Cerebellar nuclear complex (tissue), 1 donor: ENCODE results near the gene TFDP1.

Experiments
- DNase-seq, 2 experiments: peaks; one replicate each; lab custom pipeline; 2025; lab: John Stamatoyannopoulos, UW

TFDP1 gene

DNA sequence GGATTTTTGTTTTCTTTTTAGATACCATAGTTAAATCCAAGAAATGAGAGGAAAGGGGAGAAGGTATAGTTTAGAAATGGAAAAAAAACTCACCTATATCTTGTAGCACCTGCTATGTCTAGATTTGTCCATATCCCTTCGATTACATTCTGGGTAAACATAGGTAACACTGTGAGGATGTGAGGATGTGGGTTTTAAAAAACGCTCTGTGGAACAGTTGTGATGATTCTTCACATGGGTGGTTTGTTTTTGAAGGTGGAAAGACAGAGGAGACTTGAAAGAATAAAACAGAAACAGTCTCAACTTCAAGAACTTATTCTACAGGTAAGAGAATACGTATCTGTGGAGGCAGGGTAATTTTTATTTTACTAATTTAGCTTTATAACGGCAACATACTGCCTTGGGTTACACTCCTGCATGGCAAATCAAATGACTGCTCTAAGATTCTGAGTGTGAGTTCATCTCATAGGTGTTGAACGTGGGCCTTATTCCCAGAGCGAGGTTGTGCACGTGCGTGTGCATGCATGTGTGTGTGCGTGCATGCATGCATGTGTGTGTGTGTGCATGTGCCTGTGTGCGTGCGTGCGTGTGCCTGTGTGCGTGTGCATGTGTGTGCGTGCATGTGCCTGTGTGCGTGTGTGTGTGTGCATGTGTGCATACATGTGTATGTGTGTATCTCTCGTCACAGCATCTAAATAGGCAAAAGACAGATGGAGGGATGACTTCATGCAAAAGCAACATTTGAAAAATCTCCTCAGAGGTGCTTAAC lies 49.9 kb downstream of the TFDP1 start:
- DNase-seq: no peak

- DNase-seq: no peak
Measured at GRCh38 chr13:113635048-113635420, 50.5 kb downstream of the TFDP1 start.

DNA sequence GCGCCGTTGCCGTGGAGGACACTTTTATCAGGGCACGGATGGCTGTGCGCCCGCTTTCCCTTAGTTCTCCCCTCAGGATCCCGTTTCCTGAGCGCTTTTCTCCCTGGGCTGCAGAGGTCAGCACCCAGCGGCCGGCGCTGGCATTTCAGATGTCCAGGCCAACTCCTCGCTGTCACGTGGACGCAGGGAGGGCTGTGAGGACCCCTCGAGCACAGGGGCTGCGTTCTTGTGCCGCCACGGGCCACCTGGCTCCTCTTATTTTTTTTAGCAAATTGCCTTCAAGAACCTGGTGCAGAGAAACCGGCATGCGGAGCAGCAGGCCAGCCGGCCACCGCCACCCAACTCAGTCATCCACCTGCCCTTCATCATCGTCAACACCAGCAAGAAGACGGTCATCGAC lies 51.2 kb downstream of the TFDP1 start:
- DNase-seq: no peak

DNA sequence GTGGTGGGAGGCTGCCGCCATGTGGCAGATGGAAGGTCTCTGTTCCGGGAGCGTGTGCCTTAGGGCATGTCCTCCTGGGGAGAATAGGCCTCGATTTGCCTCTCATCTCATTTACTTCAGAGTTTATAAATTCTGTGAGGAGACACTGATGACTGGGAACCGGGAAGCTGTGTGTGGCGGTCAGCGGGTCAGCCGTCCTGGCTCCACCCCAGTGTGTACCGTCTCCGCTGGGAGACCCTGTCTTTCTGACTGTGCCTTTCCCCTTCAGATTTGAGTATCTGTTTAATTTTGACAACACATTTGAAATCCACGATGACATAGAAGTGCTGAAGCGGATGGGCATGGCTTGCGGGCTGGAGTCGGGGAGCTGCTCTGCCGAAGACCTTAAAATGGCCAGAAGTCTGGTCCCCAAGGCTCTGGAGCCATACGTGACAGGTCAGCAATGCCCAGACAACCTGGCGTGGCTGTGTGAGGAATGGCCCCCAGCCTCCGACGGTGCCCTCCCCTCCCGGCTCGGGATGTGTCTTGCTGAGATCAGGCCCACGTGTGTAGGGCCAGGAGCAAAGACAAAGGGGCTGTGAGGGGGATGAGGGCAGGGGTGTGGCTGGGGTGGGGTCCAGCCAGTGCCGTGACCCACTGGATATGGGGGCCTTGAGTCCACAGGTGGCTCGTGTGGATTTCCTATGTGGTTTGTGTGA lies 51.9 kb downstream of the TFDP1 start:
- no peak for DNase-seq

GRCh38 chr13:113637262-113638160 lies 53.0 kb downstream of the TFDP1 start:
- no peak for DNase-seq

DNA sequence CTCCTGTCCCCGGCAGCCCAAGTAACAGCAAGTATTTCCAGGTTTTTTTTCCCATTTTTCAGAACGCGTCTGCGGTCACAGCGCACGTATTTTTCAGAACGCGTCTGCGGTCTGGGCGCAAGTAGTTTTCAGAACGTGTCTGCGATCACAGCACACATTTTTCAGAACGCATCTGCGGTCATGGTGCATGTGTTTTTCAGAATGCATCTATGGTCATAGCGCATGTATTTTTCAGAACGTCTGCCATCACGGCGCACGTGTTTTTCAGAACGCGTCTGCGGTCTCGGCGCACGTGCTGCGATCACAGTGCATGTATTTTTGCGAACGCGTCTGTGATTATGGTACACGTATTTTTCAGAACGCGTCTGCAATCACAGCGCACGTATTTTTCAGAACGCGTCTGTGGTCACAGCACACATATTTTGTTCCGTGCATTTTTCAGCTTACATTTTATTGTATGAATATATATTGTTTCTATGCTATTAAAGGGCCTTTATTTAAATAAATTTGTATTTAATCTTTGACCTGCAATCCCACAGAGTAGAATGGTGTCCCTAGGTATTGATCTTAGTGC lies 53.7 kb downstream of the TFDP1 start:
- DNase-seq: no peak

DNA sequence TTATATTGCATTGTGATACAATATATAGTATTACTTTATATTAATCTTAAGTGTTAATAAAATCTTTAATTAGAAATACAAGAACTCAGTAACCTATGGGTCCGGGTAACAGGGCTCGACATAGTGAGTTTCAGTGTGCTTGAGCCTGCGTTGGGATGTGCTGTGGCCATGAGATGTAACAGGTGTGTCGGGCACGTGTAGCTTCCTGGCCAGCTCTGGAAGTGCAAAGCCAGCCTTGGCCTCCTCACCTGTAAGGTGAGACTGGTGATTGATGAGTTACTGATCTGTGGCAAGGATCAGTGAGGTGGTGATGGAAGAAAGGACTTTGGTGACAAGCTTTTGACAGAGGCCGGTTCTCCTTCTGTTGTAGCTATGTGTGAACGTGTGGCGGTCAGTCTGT lies 54.3 kb downstream of the TFDP1 start:
- no peak for DNase-seq

GRCh38 chr13:113639616-113640262 lies 55.2 kb downstream of the TFDP1 start:
- no peak for DNase-seq

DNA sequence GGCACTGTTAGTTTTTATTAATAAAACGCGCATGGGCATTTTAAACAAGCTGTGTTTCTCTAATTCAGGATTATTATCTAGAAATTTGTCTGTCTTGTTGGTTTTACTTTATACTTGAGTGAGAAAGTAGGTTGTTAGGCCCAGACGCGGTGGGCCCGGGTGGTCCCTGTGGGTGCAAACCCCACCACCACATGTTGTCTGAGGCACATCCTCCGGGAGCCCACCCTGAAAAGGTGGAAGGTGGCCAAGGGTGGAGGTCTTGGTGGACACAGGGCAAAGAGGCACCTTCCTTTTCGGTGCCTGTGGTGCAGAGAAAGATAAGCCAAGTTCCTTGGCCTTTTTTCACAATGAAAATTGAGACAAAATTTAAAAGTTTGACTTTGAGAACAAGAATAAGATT lies 56.9 kb downstream of the TFDP1 start:
- no peak for DNase-seq

GRCh38 chr13:113642563-113642962 lies 58.0 kb downstream of the TFDP1 start:
- DNase-seq: no peak

GRCh38 chr13:113643593-113643992 lies 59.0 kb downstream of the TFDP1 start:
- no peak for DNase-seq

DNA sequence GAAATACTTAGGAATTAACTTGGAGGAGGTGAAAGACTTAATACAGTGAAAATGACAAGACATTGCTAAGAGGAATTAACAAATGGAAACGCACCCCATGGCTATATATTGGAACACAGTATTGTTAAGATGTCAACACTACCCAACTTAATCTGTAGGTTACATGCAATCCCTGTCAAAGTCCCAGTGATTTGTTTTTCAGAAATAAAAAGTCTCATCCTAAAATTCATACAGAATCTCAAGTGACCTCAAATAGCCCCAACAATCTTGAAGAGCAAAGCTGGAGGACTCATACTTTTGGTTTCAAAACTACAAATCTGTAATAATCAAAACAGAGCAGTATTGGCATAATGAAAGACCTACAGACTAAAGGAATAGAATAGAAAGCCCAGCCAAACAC lies 60.2 kb downstream of the TFDP1 start:
- DNase-seq: no peak

DNA sequence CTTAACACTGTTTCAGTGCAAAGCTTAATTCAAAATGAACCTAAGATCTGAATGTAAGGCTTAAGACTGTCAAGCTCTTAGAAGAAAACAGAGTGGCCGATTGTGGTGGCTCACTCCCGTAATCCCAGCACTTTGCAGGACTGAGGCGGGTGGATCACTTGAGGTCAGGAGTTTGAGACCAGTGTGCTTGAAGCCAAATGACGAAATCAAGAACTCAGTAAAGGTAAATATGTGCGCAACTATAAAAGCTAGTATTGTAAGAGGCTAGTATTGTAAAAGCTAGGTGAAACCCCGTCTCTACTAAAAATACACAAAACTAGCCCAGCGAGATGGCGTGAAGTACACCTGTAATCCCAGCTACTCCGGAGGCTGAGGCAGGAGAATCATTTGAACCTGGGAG lies 60.8 kb downstream of the TFDP1 start:
- DNase-seq: no peak

DNA sequence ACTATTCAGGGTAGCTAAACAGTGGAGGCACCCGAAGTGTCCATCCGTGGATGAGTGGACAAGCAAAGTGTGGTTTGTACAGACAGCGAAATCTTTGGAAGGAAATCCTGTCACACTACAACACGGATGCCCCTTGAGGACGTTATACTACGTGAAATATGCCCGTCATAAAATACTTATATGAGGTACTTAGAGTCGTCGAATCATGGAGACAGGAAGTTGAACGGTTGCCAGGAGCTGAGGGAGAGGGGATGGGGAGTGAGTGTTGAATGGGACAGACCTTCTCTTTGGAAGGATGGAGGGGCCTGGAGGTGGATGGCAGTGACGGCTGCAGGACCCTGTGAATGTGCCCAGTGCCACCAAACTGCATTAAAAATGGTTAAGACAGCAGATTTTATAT lies 61.8 kb downstream of the TFDP1 start:
- DNase-seq: no peak

DNA sequence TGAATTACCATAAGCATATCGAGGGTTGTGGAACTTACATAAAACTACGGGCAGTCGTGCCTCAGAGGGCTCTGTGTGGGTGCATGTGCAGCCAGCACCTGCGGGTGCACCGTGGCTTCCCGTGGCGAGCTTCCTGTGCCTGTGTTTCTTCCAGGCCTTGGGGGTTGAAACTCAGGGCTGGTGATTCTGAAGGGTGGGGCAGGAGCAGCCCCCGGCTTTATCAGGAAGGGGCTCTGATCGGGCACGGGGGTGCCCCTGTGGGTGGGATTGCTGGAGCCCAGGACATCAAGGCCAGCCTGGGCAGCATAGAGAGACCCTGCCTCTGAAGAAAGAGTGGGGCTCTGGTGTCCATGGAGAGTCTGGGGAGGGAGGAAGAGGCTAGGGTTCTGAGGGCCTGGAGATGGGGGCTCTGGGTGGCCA lies 62.4 kb downstream of the TFDP1 start:
- no peak for DNase-seq

DNA sequence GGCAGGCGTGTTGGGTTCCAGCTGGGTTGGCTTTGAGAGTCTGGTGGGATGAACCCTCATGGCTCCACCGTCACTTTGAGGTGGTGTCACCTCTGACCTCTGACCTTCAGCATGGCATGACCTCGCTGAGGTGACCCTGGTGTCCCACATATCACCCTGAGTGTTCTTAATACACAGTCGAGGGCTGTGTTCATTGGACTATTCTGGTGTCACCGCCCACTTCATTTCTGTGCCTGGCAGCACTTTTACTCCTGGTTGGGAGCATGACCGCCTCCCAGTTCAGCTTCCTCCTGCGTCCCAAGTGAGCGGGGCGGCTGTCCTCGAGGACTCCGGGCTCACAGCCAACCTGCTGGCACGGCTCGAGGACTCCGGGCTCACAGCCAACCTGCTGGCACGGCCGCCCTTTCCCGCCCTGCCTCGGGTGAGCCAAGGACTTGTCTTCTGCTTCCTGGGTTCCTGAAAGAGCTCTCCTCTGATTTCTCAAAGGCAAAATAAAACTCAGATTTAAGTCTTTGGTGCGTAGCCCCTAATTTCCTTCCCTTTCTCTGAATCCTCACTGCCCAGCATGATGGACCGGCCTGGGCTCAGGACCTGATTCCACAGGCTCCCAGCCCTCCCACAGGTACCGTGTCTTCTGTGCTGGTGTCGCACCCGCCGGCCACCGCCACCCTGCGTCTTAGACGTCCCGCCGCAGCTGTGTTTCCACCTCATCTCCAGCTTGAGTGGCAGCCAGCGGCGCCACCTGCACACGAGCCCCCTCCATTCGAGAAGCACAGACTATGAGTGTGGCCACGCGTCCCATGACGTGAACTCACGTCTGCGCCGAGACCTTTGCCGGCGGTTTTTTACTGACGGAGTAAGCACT lies 63.0 kb downstream of the TFDP1 start:
- DNase-seq: peak in 1 of 2 experiments; percentile 84

- DNase-seq: no peak
Measured at GRCh38 chr13:113648216-113648610, 63.7 kb downstream of the TFDP1 start.

DNA sequence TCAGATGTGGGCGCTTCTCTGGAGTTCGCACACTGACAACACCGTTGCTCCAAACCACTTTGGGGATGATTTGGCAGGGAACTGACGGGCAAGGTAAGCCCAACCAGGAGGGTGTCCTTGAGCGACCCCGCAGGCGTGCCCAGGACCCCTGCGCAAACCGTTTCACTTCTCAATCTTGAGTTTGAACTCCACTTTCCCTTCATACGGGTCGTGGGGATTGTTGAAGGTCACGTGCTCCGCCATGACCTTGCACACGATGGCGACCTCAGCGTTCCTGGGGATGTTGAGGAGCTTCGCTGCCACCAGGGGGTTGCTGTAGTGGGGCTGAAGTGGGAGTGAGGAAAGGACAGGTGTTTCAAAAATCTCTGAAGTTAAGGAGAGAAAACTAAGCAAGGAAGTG lies 64.7 kb downstream of the TFDP1 start:
- no peak for DNase-seq

- DNase-seq: no peak
Measured at GRCh38 chr13:113650275-113650674, 65.7 kb downstream of the TFDP1 start.

DNA sequence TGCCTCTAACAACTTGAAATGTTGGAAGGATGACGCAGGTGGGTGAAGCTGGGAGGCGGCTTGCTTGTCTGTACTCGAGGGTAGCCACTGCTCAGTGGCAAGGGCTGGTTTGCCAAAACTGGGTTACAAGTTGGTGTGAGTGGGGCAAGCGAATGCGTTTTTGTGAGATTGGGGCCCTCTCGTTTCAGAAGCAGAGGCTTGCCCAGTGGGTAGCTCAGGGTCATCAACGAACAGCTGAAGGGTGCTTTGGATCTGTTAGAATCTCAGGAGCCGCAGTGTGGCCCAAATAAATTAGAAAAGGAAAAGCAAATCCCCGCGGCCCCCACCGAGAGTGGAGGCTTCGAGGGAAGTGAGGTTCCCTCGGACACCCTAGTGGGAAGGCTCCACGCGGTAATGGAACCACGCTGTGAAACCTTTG lies 66.2 kb downstream of the TFDP1 start:
- DNase-seq: no peak
